H7 (cell line): ENCODE data around the gene SAG. TPM values are rescaled to one million over a fixed set of nuclear protein-coding genes. Genes with fewer than 3 reads are reported as not detected.
"Not testable (repeated sequence)": the region's sequence is repeated elsewhere in the genome, so short reads cannot be mapped to it uniquely, and the experiment has no call there.

ENCODE experiments used
- DNase-seq: peaks from one replicate; pipeline ENCODE4 v3.0.0; 2012
- H3K27me3 ChIP-seq: 2 replicates; pipeline ENCODE4 v1.6.0; 2011; ENCODE audit warnings: mild to moderate bottlenecking, low read length; ENCODE audit not compliant: control insufficient read depth, insufficient read depth
- H3K36me3 ChIP-seq: replicated peaks from 2 replicates; pipeline ENCODE4 v1.5.1; 2011; ENCODE audit warnings: low read length; ENCODE audit not compliant: control insufficient read depth, insufficient read depth
- H3K4me3 ChIP-seq: 2 replicates; pipeline ENCODE4 v1.5.1; 2011; ENCODE audit warnings: low read depth, mild to moderate bottlenecking, control low read depth, low read length, moderate library complexity; ENCODE audit not compliant: insufficient read depth
- total RNA-seq: library from RNA; depleted of rRNA; stranded (reverse); fragments of >200 nt; shearing (Covaris generic); gene quantifications from 2 replicates; pipeline ENCODE4 v1.2.3, GENCODE V29; 2014

Gene SAG
- total RNA-seq, 1 experiment from 2014 or later, result not detected

GRCh38 chr2:233331536-233331935 lies 23.9 kb downstream of the SAG start:
- Histone ChIP-seq H3K27me3 (peaks cover 9% of the 10 kb centered on the region; the same call in 1 of the 2 replicates), H3K36me3 (no peaks in the 10 kb centered on the region), H3K4me3 (no peak overlapping the region)
- DNase-seq, result no peak

GRCh38 chr2:233332125-233332524 lies 24.5 kb downstream of the SAG start:
- no peak overlapping the region for H3K4me3 ChIP-seq
- no peak for DNase-seq
- no peaks in the 10 kb centered on the region for H3K36me3 ChIP-seq
- peaks cover 9% of the 10 kb centered on the region; the same call in 1 of the 2 replicates for H3K27me3 ChIP-seq

DNA sequence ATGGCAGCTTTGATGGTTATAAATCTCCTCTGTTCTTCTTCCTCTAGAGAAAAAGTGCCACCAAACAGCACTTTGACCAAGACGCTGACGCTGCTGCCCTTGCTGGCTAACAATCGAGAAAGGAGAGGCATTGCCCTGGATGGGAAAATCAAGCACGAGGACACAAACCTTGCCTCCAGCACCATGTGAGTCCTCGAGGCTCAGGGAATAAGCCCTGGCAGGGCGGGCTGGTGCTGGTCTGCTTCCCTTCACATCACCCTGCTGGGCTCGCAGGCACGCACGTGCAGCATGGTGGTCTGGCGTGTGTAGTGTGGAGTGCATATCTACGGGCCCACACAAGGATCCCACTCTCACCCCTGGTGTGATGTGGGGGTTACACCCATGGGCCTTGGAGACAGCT lies 27.3 kb downstream of the SAG start:
- H3K4me3 ChIP-seq, result no peak overlapping the region
- no peaks in the 10 kb centered on the region for H3K36me3 ChIP-seq
- no peak for DNase-seq
- H3K27me3 ChIP-seq, result peaks cover 6% of the 10 kb centered on the region; the same call in 1 of the 2 replicates

DNA sequence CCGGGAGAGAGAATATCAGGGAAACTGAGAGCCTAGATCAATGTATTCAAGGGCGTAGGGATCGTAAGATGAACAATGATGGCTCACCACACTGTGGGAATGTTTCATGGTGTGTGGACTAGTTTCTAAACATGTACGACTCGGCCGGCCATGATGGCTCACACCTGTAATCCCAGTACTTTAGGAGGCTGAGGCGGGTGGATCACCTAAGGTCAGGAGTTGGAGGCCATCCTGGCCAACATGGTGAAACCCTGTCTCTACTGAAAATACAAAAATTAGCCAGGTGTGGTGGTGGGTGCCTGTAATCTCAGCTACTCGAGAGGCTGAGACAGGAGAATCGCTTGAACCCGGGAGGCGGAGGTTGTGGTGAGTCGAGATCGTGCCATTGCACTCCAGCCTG lies 28.5 kb downstream of the SAG start:
- DNase-seq, H3K36me3 ChIP-seq, H3K4me3 ChIP-seq, H3K27me3 ChIP-seq: not testable (repeated sequence)

DNA sequence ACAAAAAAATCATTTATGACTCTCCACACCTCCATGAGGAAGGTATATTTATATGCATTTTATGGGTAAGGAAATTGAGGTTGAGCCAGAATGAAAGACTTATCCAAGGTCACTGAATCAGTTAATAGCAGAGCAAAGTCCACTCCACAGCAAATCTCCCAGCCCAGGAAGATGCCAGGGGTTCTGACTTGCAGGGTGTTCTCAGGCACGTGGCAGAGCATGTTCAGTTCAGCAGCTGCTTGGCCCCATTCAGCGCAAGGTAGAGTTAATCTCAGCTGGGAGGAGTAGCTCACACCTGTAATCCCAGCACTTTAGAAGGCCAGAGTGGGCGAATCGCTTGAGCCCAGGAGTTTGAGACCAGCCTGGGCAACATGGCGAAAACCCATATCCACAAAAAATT lies 28.9 kb downstream of the SAG start:
- no peak overlapping the region for H3K4me3 ChIP-seq
- DNase-seq, result no peak
- no peaks in the 10 kb centered on the region for H3K36me3 ChIP-seq
- peaks cover 4% of the 10 kb centered on the region; the same call in 1 of the 2 replicates for H3K27me3 ChIP-seq

DNA sequence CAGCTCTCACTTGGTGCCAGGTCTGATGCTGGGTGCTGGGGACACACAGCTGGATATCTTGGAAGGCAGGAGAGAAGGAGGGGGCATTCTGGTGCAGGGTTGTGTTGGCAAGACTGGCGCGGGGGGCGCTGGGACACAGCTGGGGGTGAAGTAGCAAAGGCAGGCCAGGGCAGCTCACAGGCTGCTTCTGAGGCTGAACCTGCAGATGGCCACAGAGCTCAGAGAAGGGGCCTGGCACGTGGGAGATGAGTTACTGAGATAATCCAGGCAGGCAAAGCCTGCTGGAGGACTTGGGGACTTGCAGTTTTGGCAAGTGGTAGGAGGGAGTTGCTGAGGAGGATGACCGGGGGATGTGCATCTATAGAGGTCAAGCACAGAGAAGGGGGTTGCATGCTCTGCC lies 30.4 kb downstream of the SAG start:
- H3K36me3 ChIP-seq, result no peaks in the 10 kb centered on the region
- DNase-seq, result peak; percentile 50
- no peaks in the 10 kb centered on the region for H3K27me3 ChIP-seq
- H3K4me3 ChIP-seq, result no peak overlapping the region

GRCh38 chr2:233338812-233339368 lies 31.3 kb downstream of the SAG start:
- no peak overlapping the region for H3K4me3 ChIP-seq
- no peak for DNase-seq
- H3K27me3 ChIP-seq, result no peaks in the 10 kb centered on the region
- H3K36me3 ChIP-seq, result no peaks in the 10 kb centered on the region

DNA sequence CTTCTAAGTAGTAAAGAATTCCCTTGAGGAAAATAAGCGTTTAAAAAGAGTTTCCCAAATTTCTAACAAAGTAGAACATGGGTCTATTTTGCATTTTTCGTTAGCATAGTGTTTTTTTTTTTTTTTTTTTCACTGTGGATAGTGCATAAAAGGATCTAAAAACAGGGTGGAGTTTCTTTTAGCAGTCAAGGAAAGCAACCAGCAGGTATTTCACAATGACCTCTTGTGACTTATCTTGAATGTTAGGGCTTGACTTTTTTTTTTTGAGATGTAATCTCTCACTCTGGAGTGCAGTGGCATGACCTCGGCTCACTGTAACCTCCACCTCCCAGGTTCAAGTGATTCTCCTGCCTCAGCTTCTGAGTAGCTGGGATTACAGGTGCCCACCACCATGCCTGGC lies 31.8 kb downstream of the SAG start:
- no peaks in the 10 kb centered on the region for H3K36me3 ChIP-seq
- H3K4me3 ChIP-seq, result no peak overlapping the region
- no peaks in the 10 kb centered on the region for H3K27me3 ChIP-seq
- no peak for DNase-seq

DNA sequence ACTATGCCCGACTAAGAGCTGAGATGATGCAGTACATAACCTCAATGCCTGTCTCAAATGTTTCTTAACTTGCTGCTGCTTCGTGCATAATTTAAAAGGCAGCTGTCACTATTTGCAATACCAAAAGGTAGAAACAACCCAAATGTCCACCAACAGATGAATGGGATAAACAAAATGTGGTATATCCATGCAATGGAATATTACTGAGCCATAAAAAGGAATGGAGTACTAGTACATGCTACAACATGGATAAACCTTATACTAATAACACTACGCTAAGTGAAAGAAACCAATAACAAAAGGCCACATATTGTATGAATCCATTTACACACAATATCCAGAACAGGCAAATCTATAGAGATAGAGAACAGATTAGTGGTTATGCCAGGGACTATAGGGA lies 33.7 kb downstream of the SAG start:
- no peak for DNase-seq
- Histone ChIP-seq H3K36me3 (no peaks in the 10 kb centered on the region), H3K27me3 (no peaks in the 10 kb centered on the region), H3K4me3 (no peak overlapping the region)

DNA sequence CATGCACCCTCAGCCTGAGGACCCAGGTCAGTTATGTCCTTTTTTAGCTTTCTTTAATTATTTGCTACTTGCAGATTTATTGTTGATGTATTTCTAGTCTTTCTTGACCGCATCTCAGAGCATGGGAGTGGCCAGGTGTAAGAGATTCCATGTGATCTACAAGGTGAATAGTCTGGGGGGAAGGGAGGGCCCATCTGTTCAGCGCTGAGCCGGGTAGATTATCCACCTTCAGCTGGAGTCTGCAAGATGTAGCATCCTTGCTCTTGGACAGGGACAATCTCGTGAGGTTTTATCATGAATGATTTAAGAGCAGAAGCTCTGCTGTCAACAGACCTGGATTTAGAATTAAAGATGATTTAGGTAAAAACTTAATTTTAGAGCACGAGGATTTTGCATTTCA lies 34.7 kb downstream of the SAG start:
- Histone ChIP-seq H3K27me3 (no peaks in the 10 kb centered on the region), H3K36me3 (no peaks in the 10 kb centered on the region), H3K4me3 (no peak overlapping the region)
- DNase-seq, result no peak

- Histone ChIP-seq H3K4me3 (no peak overlapping the region), H3K27me3 (no peaks in the 10 kb centered on the region)
- DNase-seq, result no peak
These were observed 35.6 kb downstream of the SAG start for GRCh38 chr2:233343171-233343705.

DNA sequence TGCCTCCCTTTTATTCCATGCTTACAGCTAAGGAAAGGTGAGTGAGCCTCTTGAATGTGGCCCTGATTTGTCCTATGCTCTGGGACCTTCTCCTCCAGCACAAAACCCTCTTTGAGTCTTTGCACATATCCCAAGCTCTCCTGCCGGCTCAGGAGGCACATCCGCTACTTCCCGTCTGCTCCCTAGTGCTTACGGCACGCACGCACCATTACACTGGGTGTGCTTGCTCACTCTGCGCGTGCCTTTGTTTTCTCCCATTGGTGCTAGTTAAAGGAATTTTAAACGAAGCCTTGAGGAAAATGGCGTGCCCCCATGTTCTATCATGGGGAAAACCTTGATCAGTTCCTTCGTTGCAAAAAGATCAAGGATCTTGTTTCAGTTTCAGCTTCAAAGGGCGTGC lies 38.8 kb downstream of the SAG start:
- H3K4me3 ChIP-seq, result no peak overlapping the region
- DNase-seq, result no peak
- no peaks in the 10 kb centered on the region for H3K36me3 ChIP-seq
- no peaks in the 10 kb centered on the region for H3K27me3 ChIP-seq

More at GRCh38 chr2:233343171-233343705, 35.6 kb downstream of the SAG start:
- H3K36me3 ChIP-seq, result no peaks in the 10 kb centered on the region

- Histone ChIP-seq H3K4me3 (no peak overlapping the region), H3K36me3 (no peaks in the 10 kb centered on the region), H3K27me3 (no peaks in the 10 kb centered on the region)
- DNase-seq, result no peak
These were observed 39.3 kb downstream of the SAG start for GRCh38 chr2:233346930-233347329.

GRCh38 chr2:233349005-233349998 lies 41.7 kb downstream of the SAG start:
- Histone ChIP-seq H3K36me3 (no peaks in the 10 kb centered on the region), H3K4me3 (no peak overlapping the region), H3K27me3 (peaks cover 12% of the 10 kb centered on the region)
- DNase-seq, result no peak

GRCh38 chr2:233350708-233351107 lies 43.1 kb downstream of the SAG start:
- H3K27me3 ChIP-seq, result peaks cover 19% of the 10 kb centered on the region
- no peaks in the 10 kb centered on the region for H3K36me3 ChIP-seq
- no peak for DNase-seq
- no peak overlapping the region for H3K4me3 ChIP-seq
